ENCODE results near the gene EIF4G3. TPM values are rescaled to one million over a fixed set of nuclear protein-coding genes. Genes with fewer than 3 reads are reported as not detected.

The EIF4G3 gene
- total RNA-seq, 4 donors from 2014 or later = 24.4 to 57.0 (median 27.9) TPM

GRCh38 chr1:20767271-20767670 is 409.4 kb downstream of the EIF4G3 start:
- H3K4me3 ChIP-seq (ENCODE audit: low read depth, poor library complexity, severe bottlenecking) = no peak overlapping the region
- intact Hi-C loops (cut with DNase I; ENCODE audit: low total_unique reads) = no loop called here
- TF ChIP-seq POLR2A (IDR thresholded peaks at IDR 0.05) (no peak), CTCF (IDR thresholded peaks at IDR 0.05) (no peak)
- no peak for DNase-seq (ENCODE audit: low spot score in 2 of 2)

- WGBS, 2 donors = 89 to 92% methylated on average over 3 of the region's 3 CpGs
- H3K4me3 ChIP-seq (ENCODE audit: low read depth, poor library complexity, severe bottlenecking) = no peak overlapping the region
- TF ChIP-seq CTCF (IDR thresholded peaks at IDR 0.05) = no peak
- TF ChIP-seq POLR2A (IDR thresholded peaks at IDR 0.05) = no peak
- intact Hi-C loops (cut with DNase I; ENCODE audit: low total_unique reads) = no loop called here
- no peak for DNase-seq (ENCODE audit: low spot score in 2 of 2)
These were observed 413.3 kb downstream of the EIF4G3 start for GRCh38 chr1:20763417-20763816.

GRCh38 chr1:20760322-20760721 is 416.4 kb downstream of the EIF4G3 start:
- intact Hi-C loops (cut with DNase I; ENCODE audit: low total_unique reads) = no loop called here
- TF ChIP-seq CTCF (IDR thresholded peaks at IDR 0.05) (no peak), POLR2A (IDR thresholded peaks at IDR 0.05) (no peak)
- no peak overlapping the region for H3K4me3 ChIP-seq (ENCODE audit: low read depth, poor library complexity, severe bottlenecking)
- DNase-seq (ENCODE audit: low spot score in 2 of 2) = no peak
- WGBS, 2 donors = 90 to 94% methylated on average over 6 of the region's 6 CpGs

MicroRNAs encoded within 50 kb of the gene (microRNA counts, 767-probe panel; counts per million panel counts)
- microRNA hsa-miR-1256 = 0 to 358 counts per million in 2 donors

Small RNAs within 50 kb of the gene (microRNA-seq; reads per million reads assigned to microRNA genes)
- gene MIR1256 (ENCODE audit: borderline number of aligned reads in 1 of 2, borderline replicate concordance in 2 of 2) = 0 reads per million in 2 donors

Other genes with a start within 250 kb of the EIF4G3 start
- 10 to 100 TPM; 37.1 to 68.9 (median 48.3) TPM for gene ECE1, start 113.6 kb upstream of the EIF4G3 start, total RNA-seq

Measured in lower leg skin (tissue), 4 donors.